SHP77 (cell line): ENCODE results near the gene PPP2R5C.
A peak's percentile ranks its signal among the peaks of the same experiment; 100 is the strongest.

Experiments used
- DNase-seq, 2 experiments: peaks; one replicate each; lab custom pipeline; 2025; lab: John Stamatoyannopoulos, UW

The PPP2R5C gene

GRCh38 chr14:101950100-101950499, 188.6 kb downstream of the PPP2R5C start:
- no peak for DNase-seq

DNA sequence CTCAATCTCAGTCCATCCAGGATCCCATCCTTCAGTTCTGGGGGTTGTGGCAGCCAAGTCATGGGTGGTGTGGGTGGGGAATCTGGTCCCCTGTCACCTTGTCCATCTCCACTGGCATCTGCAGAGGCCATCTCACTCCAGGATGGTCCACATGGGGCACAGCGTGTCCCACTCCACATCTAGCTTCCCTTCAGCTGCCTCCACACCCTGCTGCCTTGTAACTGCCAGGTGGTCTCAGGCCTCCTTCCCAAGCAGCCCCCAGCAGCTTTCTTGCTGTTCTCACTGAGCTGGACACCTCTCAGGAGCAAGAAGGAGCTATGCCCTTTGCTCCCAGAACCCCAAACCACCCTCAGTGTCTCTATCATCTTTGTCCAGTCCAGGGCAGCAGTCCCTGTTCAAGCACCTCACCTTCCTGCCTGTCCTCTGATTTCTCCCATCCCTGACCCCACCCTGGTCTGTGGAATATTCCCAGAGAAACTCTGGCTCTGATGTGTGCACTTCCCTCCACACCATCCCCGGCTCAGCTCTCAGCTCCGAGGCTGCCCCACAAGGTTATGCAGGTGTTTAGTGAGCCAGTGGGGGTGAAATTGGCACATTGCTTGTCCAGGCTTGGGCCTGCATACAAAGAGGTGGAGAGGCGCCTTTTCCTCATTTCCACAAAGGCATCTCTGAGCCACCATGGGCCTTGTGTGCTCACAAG, 189.2 kb downstream of the PPP2R5C start:
- DNase-seq, result no peak

GRCh38 chr14:101953151-101953550, 191.6 kb downstream of the PPP2R5C start:
- no peak for DNase-seq

DNA sequence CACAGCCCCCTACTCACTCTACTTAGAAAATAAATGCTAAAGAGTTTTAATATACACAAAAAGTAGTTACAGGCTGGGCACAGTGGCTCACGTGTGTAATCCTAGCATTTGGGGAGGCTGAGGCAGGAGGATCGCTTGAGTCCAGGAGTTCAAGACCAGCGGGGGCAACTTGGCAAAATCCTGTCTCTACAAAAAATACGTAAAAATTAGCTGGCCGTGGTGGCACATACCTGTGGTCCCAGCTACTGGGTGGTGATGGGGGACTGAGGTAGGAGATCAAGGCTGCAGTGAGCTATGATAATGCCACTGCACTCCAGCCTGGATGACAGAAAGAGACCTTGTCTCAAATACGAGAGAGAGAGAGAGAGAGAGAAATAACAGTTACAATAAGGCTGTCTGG, 193.0 kb downstream of the PPP2R5C start:
- no peak for DNase-seq

- DNase-seq, result no peak
Measured at GRCh38 chr14:101955695-101956161, 194.2 kb downstream of the PPP2R5C start.

GRCh38 chr14:101956179-101956885, 194.8 kb downstream of the PPP2R5C start:
- no peak for DNase-seq

- DNase-seq, result no peak
Measured at GRCh38 chr14:101957406-101958234, 196.1 kb downstream of the PPP2R5C start.

GRCh38 chr14:101958418-101959180, 197.1 kb downstream of the PPP2R5C start:
- no peak for DNase-seq

DNA sequence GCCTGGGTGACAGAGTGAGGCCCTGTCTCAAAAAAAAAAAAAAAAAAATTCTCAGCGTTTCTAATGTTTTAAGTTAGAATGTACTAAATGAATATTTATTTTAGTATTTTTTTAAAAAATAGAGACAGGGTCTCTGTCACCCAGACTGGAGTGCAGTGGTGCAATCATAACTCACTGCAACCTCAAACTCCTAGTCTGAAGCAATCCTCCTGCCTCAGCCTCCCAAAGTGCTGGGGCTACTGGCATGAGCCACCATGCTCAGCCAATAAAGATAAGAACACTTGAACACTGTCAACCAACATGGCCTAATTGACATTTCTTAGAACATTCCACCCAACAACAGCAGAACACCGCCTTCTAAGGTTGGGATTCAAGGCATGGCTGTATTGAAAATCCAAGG, 197.8 kb downstream of the PPP2R5C start:
- no peak for DNase-seq

- peak; percentile 41 to 50 for DNase-seq
Measured at GRCh38 chr14:101960225-101960624, 198.7 kb downstream of the PPP2R5C start.

GRCh38 chr14:101961011-101961721, 199.7 kb downstream of the PPP2R5C start:
- DNase-seq, result peak; percentile 73 to 82

GRCh38 chr14:101961746-101962502, 200.4 kb downstream of the PPP2R5C start:
- no peak for DNase-seq

DNA sequence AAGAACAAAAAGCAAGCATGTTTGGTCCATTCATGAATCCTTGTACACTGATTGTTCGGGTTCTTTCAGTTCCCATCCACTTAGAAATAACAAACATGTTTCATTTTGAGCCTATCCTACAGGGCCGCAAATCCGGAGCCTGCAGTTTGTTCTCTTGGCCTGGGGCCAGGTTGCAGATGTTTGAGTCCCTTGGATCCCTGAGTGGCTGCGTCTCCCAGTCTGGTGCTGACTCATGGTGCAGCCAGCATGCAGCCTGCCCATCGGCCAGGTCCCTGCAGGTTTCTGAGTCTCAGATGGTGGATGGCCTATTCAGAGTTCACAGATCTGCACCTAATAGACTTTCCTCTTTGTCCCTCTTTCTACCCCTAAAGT, 201.0 kb downstream of the PPP2R5C start:
- DNase-seq, result peak; percentile 92 to 95

DNA sequence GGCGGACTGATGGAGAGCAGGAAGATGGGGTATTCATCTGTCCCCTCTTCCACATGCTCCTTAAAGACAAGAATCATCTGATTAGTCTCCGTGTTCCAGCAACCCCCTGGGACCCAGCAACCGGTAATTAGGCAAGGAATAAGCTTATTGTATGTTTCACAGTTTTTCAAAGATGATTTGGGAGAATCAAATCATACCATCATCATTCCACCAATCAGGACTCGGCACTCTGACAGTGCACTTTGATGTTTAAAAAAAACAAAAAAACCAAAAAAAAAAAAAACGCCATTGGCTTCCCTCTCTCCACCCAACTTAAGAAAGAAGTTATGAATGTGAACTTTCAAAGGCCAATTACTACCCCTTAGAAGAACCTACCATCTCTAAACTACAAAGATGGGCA, 201.5 kb downstream of the PPP2R5C start:
- no peak for DNase-seq

DNA sequence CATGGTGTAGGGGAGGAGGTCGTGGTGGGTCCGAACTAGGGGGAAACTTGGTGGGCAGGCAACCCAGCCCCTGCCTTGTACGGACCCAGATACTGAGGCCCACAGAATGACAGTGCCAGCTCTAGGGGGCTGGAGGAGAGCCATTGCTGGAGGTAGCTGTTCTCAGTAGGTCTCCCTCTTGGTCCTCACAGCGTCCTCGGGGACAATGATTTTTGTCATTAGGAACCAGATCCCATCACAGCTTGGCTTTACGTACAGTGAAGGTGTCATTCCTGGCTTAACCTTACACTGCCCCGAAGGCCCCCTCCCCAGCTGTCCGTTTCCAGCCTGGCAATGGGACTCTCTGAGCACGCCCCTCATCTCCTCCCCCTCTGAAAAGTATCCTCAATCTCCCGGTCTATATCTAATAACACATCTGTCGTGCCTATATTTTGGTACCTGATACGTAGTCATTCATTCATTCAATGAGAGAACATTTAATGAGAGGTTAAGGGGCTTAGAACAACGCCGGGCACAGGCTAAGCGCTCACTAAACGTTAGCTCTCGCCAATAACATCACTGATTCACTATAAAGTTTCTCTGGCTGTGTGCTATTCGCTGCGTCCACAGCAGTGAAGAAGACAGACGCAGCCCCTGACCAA, 202.3 kb downstream of the PPP2R5C start:
- DNase-seq, result no peak

GRCh38 chr14:101964297-101965180, 203.0 kb downstream of the PPP2R5C start, which contains the start of gene DYNC1H1:
Gene DYNC1H1 (plus strand): TSS chr14:101964573. CDS start chr14:101964692, 119 bp downstream.
- peak; percentile 94 to 96 for DNase-seq

GRCh38 chr14:101965181-101965544, 203.7 kb downstream of the PPP2R5C start:
- peak; percentile 6 to 22 for DNase-seq

GRCh38 chr14:101965770-101966722, 204.5 kb downstream of the PPP2R5C start:
- DNase-seq, result no peak
